NCI-H146 treated with DMSO at 0.1 percent for 48 hours (cell line): ENCODE measurements around the gene ZNF202.
"Not testable (repeated sequence)": the region's sequence is repeated elsewhere in the genome, so short reads cannot be mapped to it uniquely, and the experiment has no call there.

ENCODE experiments used
- DNase-seq: peaks from one replicate; lab custom pipeline; 2025; ENCODE audit not compliant: unreplicated experiment; lab: John Stamatoyannopoulos, UW

The ZNF202 gene

DNA sequence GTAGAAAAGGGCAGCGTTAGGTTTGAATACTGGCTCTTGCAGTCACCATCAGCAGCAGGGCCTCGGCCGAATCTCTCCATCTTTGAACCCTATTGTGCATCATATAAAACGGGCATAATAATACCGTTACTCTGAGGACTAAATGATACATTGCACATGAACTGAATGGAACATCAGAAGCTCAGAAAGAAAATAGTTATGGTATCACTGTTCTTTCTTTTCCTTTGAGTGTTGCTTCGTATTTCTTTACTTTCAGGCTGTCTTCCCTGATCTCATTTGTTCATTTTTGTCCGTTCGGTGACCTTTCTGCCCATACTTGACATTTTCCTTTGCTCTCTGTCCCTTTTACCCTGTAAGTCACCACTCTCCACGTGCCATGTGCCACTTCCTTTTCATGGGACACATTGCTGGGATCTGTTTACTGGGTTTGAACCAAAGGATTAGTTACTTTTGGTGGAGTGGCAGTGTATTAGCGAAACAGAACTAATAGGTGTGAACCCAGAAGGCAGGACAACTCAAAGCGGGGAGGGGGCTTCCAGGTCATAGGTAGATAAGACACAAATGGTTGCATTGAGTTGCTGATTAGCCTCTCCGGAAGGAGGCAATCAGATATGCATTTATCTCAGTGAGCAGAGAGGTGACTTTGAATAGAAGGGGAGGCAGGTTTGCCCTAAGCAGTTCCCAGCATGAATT, 717 bp upstream of the ZNF202 start:
- peak; percentile 17 for DNase-seq

DNA sequence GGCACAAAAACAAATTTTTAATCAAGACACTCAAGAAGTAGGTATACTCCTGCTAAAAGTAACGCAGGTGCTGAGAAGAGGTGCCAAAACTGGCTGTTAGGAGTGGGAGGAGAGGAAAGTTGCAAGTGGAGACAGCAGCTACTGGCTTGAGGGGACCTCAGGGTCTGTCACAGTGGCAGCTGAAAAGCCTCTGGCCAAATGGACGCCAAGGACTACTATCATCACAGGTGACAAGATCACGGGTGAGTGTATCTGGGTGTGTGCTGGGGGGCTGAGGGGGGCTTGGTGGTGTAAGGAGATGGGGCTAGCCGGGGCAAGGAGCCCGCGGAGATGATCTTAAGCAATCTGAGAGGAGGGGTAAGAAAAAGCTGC, 687 bp downstream of the ZNF202 start:
- DNase-seq: no peak

GRCh38 chr11:123738374-123738773, 3.1 kb downstream of the ZNF202 start:
- DNase-seq: no peak

DNA sequence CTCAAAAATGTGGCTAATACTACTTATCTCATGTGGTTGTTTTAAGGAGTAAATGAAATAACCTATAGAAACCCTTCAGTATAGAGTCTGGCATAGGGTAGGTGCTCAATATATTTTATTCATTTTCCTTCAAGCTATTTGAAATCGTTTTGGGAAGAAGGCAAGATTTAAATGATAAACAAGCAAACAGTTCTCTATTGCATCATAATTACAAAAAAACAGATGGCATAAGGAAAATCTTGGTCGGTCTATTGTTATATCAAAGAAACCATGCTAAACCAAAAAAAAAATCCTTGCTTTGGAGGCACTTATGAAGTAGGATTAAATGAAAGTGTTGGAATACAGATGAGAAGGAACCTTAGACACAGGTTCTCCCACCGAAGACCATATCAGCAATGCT, 4.7 kb downstream of the ZNF202 start:
- no peak for DNase-seq

GRCh38 chr11:123729602-123730001, 11.9 kb downstream of the ZNF202 start:
- no peak for DNase-seq

DNA sequence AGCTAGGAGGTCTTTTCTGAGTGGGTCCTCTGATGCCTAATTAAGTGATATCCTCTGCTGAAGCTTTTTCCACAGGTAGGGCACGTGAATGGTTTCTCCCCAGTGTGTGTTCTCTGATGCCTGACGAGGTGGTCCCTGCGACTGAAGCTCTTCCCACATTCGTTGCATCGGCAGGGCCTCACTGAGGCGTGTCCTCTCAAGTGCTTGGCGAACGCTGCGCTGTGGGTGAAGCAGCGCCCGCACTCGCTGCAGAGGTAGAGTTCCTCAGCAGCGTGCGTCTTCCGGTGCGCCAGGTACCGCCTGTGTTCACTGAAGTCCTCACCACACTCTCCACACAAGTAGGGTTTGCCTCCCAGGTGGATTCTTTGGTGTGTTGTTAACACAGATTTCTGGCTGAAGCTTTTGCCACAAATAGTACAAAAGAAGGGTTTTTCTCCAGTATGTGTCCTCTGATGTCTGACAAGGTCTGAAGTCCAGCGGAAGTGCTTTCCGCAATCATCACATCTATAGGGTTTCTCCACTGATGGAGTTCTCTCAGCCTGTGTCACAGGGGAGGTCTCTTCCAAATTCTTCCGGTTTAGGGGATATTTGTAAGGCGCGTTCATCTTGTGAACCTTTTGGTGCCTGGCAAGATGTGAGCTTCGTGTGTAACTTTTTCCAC, 15.3 kb downstream of the ZNF202 start:
- DNase-seq: no peak

DNA sequence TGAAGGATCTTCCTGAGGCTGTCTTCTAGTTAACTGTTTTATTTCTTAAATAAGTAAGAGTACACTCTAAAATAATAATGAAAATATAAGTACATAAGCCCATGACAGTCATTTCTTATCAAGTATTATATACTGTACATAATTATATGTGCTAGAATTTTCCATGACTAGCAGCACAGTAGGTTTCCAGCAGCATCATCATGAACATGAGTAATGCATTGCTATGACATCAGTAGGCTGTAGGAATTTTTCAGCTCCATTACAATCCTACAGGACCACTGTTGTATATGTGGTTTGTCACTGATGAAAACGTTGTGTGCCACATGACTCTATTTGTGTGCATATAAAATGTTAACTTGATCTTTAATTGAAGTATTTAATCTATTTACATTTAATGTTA, 22.0 kb downstream of the ZNF202 start:
- no peak for DNase-seq

DNA sequence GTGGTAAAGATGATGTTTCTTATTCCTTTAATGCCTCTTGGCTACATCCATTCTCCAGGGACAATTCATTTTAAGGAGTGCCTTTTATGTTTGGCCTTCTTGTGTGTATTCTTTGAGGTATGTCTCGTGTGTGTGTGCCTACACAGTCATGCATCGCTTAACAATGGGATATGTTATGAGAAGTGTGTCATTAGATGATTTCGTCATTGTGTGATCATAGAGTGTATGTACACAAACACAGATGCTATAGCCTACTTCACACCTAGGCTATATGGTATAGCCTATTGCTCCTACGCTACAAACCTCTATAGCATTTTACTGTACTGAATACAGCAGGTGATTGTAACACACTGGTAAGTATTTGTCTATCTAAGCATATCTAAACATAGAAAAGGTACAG, 23.0 kb downstream of the ZNF202 start:
- DNase-seq: no peak

- no peak for DNase-seq
These were observed 23.4 kb downstream of the ZNF202 start for GRCh38 chr11:123718063-123718462.

- not testable (repeated sequence) for DNase-seq
These were observed 28.8 kb downstream of the ZNF202 start for GRCh38 chr11:123712627-123713026.

DNA sequence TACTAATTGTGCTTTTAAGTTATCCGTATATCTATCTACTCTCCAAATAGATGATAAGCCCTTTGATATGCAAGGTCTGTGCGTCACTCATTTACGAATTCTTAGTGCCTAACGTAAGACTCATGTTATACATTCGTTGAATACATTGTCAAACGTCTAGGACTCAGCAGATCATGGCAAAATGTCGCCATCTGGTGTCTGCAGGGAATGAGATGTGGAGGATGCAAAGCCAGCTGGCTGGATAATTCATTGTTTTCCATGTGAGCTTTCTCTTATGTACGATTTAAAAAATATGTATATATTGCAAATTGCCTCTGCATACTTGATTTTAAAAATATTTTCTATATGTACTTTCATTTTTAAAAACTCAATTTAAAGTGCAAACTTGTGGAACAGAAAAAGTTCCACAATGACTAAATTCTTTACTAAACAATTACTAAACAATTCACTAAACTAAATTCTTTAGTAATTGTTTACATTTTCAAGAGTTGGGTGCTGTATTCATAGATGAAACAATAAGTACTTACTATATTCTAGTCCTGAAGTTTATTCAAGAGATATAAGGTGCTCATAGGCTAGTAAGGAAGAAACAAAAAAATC, 33.8 kb downstream of the ZNF202 start:
- peak; percentile 4 for DNase-seq

GRCh38 chr11:123707206-123707605, 34.3 kb downstream of the ZNF202 start:
- no peak for DNase-seq

GRCh38 chr11:123704341-123704740, 37.1 kb downstream of the ZNF202 start:
- DNase-seq: no peak

- DNase-seq: no peak
These were observed 38.8 kb downstream of the ZNF202 start for GRCh38 chr11:123702696-123703095.

DNA sequence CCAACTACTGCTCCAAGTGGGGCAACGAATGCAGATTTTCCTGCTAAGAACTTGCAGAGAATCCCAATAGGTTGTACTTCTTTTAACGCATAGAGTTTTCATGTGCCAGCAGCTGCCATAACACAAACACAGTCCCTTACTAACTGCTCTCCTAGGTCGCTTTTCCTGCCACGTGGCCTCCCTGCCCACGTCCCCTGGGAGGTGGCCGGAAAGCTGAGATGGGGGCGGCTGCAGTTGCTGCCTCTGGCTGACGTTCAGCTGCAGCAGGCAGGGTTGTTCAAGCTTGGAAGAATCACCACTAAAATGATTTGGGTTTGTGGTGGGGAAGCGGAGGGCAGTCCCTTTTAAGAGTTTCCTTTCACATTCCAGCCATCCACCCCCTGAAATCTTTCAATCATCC, 39.3 kb downstream of the ZNF202 start:
- DNase-seq: no peak

DNA sequence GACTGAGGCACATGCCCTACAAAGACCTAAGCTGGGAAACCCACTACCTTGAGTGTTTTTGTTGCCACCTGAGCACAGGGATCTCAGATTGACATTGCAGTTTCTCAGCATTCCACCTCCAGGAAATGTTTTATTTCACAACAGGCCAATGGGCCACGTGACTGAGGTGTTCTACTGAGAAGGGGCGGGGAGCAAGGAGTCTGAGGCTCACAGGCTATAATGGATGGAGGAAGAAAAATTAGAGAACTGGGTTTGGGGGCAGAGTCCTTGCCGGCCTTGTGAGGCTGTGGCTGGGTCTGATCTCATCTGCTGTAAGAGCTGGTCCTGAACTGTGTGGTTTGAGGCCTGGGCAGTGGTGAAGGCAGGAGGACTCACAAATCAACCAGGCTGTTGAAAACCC, 40.7 kb downstream of the ZNF202 start:
- DNase-seq: no peak

DNA sequence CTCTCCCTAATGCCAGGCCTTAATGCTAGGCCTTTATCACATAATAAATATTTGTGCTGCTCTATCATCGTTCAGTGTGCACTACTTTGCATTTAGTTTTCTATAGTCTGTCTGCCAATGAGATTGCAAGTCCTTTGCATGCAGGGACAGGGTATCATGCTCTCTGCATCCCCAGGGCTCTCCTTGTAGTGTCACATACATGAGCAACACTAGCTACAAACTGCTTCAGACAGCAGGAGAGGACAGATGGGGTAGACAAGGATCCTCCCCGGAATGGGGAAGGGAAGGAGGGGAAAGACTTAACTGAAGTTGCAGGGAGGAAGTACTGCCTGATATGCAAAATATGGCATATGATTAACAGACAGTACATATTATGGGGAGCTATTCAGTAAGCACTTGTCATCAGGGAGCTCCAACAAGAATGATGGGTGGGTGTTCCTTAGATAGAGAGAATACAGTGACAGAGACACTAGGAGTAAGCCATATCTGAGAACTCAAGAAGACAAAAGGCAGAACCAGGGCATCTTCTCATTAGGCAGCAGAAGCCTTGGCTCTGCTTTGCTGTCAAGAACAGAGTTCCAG, 42.8 kb downstream of the ZNF202 start:
- DNase-seq: no peak

GRCh38 chr11:123696183-123696582, 45.3 kb downstream of the ZNF202 start:
- DNase-seq: no peak

DNA sequence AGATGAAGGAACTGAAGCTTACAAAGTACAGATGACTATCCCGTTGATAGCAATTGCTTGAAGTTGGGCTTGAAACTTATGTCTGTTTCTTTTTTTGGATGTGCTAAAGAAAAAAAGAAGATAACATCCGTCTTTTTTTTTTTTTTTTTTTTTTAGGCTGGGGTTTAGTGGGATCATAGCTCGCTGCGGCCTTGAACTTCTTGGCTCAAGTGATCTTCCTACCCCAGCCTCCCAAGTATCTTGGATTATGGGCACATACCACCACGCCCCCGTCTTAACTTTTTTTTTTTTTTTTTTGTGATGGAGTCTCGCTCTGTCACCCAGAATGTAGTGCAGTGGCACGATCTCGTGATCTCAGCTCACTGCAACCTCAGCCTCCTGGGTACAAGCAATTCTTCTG, 46.2 kb downstream of the ZNF202 start:
- no peak for DNase-seq

GRCh38 chr11:123694551-123694950, 46.9 kb downstream of the ZNF202 start:
- DNase-seq: no peak

DNA sequence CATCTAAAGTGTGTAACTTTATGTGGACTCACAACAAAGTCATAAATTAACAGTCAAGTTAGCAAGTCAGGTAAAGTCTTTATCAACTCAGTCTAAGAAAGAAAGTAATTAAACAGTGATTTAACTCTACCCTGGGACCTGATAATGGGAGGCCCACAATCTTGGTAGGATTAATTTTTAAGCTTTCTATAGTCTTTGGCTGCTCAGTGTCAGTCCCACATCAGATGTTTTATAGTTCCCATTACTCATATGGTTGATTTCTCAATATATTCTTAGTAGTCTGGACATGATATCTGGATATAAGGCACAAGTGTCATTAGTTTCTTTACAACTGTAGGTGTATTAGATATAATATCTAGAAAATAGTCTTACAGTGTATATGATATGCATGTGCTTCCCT, 48.5 kb downstream of the ZNF202 start:
- no peak for DNase-seq

GRCh38 chr11:123690485-123690884, 51.0 kb downstream of the ZNF202 start:
- no peak for DNase-seq
